Kidney capillary endothelial cell (primary cell): ENCODE measurements around the gene FOXN3.

Experiments used
- DNase-seq: peaks from one replicate; pipeline ENCODE4 v3.0.0-alpha.2; 2018; ENCODE audit warnings: low spot score

Gene FOXN3

GRCh38 chr14:89417091-89417464 is at the start of gene FOXN3:
Gene FOXN3 (minus strand): TSS chr14:89417233. CDS start chr14:89412476, 4,757 bp downstream.
- DNase-seq = peak; percentile 76

DNA sequence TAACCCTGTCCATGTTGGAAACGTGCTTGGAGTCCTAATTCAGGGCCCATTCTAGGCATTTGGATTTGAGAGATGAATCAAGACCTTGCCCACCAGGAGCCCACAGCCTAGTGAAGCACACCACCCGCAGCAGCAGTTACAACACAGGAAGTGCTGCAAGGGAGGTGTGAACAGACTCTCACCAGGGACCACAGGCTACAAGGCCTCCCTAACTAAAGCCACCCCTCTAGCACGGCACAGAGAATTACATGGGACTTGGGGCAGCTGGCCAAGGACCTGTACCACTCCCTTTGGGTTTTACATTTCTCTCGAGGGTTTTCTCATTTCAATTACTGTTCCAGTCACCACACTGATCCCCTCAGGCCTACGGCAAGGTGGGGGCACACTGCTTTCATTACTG is 49.5 kb upstream of the FOXN3 start:
- no peak for DNase-seq

DNA sequence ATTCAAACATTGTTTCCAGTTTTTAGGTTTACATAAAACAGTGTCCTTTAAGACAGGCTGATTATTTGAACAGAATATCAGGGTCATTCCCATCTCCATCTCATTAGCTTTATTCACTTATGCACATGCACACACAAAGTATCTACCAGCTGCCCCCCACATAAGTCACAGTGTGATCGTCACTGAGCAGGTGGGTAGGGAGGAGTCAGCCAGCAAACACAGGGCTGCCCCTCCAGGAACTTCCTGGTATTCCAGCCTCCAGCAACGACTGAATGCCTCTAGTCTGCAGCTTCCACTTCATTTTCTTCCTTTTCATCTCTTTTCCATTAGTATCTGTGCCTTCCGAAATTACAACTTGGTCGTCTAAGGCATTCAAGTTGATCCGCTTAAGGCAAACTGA is 48.8 kb upstream of the FOXN3 start:
- DNase-seq = no peak

DNA sequence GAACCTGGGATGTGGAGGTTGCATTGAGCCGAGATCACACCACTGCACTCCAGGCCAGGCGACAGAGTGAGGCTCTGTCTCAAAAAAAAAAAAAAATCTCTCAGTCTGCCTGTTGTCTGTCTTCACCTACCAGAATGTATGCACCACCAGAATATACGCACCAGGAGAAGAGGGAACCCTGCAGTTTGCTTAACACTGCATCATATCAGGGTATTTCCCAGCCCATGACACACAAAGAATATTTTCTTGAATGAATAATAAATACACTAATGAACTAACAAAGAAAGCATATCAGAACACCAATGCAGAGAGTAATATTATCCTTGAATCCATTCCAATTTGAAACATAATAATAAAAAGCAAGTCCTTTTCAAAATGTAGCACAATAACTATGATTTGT is 44.2 kb upstream of the FOXN3 start:
- no peak for DNase-seq

GRCh38 chr14:89458713-89459420 is 41.8 kb upstream of the FOXN3 start:
- no peak for DNase-seq

GRCh38 chr14:89457007-89457406 is 40.0 kb upstream of the FOXN3 start:
- no peak for DNase-seq

DNA sequence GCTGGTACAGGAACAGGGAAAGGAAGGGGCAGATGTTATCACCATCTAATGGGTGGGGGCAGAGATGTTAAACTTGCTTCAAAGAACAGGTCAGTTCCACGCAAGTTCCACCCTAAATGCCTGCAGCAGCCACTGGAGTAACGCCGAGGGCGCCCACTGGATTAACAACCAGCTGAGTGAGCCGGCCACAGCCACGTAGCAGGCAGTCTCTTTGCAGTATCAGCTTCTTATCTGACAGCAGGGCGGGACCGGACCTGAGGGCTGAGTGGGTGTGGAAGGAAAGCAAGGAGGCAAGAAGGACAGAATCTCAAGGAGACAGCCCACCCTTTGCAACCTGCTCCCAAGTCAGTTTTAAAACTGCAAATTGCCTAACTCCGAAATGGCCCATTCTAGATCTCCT is 38.4 kb upstream of the FOXN3 start:
- DNase-seq = no peak

GRCh38 chr14:89454996-89455395 is 38.0 kb upstream of the FOXN3 start:
- no peak for DNase-seq

GRCh38 chr14:89452281-89452680 is 35.2 kb upstream of the FOXN3 start:
- no peak for DNase-seq

- DNase-seq = no peak
Measured at GRCh38 chr14:89451229-89451628, 34.2 kb upstream of the FOXN3 start.

GRCh38 chr14:89447182-89447944 is 30.3 kb upstream of the FOXN3 start:
- DNase-seq = no peak

- no peak for DNase-seq
Measured at GRCh38 chr14:89445273-89445973, 28.4 kb upstream of the FOXN3 start.

DNA sequence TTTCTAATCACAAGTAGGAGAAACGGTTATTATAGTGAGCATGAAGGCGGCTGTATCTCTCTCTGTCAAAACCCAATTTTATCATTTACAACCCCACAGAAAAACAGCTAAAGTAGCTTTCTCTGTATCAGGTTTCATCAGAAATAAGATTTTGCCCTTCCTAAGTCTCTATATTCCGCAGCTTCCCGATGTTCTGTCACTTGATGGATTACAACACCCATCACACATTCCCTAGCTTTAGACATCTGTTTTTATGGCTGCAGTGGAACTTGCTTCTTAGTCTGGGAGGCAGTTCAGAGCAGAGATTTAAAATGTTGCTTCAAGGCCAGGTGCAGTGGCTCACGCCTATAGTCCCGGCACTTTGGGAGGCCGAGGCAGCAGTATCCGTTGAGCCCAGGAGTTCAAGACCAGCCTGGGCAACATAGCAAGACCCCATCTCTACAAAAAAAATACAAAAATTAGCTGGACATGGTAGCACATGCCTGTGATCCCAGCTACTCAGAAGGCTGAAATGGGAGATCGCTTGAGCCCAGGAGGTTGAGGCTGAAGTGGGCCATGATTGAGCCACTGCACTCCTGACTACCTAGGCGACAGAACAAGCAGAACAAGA is 27.6 kb upstream of the FOXN3 start:
- DNase-seq = no peak

- DNase-seq = no peak
Measured at GRCh38 chr14:89444044-89444443, 27.0 kb upstream of the FOXN3 start.

DNA sequence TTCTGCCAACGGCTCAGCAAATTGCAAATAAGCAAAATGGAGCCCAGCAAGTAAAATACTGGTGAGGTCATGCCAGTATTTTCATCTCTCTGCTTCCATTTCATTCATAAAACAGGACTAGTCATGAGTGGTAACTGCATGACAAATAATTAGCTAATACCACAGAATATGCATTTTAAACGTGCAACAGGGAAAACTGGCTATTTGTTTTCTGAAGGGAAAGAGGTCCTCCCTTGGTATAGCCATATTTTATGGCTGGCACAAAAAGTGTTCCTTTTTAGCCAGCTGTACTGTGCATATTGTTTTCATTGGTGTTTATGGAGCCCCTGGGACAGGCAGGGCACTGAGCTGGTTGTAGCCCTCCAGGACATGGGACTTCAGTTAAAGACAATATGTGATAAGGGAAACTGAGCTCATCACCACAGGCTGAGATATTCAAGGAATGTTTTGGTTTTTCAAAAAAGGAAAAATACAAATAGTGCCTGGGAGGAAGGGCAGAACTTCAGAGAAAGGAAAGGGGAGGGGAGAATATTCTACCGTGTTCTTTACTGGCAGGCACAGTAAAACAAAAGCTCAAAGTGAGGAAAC is 26.1 kb upstream of the FOXN3 start:
- DNase-seq = peak; percentile 42

GRCh38 chr14:89442280-89442679 is 25.2 kb upstream of the FOXN3 start:
- DNase-seq = no peak

DNA sequence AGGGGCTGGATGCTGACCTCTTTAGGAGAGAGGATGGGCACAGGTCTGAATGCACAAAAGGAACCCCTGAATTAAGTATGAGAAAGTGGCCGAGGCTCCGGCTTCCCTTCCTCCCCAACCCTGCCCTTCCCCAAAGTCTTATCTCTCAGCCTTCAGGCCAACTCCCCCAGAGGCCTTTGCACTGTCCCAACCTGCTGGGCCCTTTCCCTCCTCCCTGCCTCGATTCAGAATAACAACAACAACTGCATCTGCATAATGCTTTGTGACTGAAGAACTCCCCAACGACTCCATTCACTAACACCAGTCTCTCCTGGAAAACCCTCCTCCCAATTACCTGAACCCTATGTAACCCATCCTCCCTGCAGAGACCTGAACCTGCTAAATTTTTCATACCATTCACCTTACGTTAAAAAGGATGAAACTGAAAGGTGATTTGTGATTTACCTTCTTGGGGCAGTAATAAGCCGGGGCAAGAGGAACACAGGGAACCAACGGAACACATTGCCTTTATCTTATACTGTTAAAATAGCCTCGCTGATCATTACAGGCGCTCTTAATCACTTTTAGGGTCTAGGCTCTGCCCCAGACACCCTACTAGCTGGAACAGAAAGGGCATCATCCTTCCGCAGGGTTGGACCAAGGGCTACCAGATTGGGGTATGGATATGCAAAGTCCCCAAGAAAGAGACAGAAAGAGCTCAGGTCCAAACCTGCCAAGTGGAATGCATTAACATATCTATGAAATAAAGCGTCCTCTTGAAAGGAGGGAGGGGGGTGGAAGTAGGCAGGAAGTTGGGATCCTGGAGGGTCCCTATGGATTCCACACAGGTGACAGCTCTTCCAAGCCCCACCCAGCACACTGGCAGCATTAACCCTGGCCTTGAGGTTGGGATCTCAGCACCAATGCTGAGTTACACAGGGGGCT is 24.2 kb upstream of the FOXN3 start:
- no peak for DNase-seq

GRCh38 chr14:89435892-89436656 is 19.0 kb upstream of the FOXN3 start:
- DNase-seq = no peak

- no peak for DNase-seq
Measured at GRCh38 chr14:89435492-89435891, 18.5 kb upstream of the FOXN3 start.

GRCh38 chr14:89432226-89432625 is 15.2 kb upstream of the FOXN3 start:
- DNase-seq = no peak
